HG02884 (cell line): ENCODE measurements around the gene SLC25A25.

Experiments used
- ATAC-seq: cut with Tn5 transposase; IDR thresholded peaks from one replicate; pipeline ENCODE4 v1.9.1; 2021; ENCODE audit warnings: mild to moderate bottlenecking, moderate library complexity; ENCODE audit not compliant: unreplicated experiment

Gene SLC25A25

DNA sequence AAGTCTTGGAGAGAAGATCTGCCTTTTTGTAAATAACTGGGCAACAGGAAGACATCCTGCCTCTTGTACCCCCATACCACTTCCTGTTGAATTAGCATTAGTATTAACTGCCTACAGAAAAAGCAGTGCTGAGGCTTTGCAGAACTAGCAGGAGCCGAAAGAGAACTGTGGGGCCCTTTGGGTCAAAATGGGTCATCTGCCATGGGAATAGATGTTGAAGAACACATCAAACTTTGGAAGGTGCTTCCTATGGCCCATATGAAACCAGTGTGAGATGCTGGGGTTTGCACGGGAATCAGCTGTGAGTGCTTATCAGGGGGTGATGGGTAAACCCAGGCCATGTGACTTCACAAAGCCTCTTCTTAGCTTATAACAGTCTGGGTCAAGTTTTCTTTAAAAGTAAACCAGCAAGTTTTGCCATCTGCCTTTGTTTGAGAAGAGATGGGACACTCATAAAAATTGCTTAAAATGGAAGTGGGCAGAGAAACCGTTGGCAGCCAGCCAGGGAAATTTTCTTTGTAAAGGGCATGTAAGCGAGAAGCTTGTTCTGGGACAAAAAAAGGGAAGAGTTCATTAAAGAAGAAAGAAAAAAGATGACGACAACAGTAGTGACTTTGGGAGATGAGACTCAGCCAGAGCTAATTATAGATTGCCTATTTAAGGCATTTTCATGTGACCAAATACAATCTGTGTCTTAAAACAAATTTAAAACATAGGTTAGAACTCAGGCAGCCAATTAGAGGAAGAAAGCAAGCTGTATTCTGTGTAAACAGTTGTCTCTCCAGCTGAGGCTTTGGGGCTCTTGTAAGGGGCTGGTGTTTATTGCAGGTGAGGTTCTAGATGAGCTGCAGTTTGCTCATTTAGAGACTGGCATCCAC is 4.4 kb downstream of the SLC25A25 start:
- ATAC-seq, result no peak

DNA sequence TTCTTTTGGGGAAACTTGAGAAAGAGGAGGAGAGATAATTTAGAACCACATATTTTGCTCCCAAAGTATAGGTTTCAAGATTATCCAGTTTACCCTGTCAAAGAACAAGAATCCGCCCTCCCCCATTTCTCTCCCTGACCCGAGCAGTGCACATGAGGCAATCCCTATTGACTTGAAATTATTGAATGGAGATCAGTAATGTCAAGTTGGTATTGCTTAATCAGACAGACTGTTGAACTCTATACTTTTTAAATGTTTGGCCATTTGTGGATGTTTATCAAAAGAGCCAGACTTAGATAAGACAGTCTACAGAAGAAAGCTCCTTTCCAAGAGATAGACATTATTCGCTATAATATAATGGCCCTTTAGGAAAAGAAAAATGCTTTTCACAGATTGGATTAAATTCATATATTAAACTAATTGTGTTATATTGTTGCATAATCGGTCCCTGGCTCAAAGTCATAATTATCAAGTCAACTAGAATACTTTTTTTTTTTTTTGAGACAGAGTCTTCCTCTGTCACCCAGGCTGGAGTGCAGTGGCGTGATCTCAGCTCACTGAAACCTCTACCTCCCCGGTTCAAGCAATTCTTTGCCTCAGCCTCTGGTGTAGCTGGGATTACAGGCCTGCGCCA is 5.3 kb downstream of the SLC25A25 start:
- ATAC-seq, result no peak

DNA sequence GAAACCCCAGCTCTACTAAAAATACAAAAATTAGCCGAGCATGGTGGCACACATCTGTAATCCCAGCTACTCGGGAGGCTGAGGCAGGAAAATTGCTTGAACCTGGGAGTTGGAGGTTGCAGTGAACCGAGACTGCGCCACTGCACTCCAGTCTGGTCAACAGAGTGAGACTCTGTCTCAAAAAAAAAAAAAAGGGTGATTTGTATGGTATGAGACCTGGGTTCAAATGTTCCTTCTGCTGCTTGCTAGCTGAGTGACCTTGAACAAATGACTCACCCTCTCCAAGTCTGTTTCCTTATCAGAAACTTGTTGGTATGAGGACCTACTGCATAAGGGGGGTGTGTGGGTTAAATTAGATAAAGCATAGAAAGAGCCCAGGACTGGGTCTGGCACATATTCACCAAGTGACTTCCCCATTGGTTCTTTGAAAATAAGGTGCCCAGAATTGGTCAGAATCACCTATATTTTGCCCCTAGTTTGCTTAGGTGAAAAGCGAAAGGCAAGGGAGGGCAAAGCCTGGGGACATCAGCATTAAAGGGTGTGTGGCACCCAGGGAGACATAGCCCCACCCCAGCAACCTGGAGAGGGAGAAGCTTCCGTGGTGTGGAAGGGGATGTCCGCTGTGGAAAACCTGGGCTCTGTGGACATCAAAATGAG is 9.9 kb downstream of the SLC25A25 start:
- no peak for ATAC-seq

DNA sequence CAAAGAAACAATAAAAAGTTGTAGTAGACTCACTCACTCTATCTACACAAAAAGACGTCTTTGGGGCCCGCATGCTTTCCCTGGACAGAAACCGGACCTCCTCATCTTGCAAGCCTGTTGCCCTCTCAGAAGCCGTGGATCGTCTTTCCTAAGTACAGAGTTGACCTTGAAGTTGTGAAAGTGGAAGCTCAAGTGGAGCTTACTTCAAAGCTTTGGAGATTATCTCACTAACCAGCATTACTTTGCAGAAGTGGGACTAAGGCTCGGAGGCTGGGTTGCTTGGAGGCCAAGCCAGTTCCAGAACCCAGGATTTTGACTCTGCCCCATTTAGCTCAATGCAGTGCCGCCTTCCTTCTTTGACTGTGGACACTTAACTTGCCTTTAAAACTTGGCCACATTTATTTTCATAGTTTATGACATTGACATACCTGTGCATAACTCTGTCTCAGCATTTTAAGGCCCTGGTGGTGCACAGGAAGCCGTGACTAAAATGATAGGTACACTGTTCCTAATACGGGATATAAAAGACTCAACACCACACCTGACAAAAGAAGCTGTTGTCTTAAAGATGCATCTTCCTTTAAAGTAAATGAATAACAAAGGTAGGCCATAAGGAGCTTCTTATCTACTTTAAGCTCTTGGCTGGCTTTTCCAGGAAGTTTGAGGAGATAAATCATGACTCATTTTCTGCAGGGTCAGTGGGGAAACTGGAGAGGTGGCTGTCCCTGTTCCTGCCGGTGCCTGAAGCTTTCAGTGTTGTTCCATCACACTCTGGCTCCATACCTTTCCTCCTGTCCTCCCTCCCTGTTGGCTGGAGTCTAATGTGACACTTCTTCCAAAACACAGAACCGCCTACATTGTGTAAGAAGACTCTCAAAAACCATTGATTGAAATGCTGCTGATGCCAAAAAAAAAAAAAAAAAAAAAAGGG is 10.7 kb downstream of the SLC25A25 start:
- ATAC-seq, result no peak

DNA sequence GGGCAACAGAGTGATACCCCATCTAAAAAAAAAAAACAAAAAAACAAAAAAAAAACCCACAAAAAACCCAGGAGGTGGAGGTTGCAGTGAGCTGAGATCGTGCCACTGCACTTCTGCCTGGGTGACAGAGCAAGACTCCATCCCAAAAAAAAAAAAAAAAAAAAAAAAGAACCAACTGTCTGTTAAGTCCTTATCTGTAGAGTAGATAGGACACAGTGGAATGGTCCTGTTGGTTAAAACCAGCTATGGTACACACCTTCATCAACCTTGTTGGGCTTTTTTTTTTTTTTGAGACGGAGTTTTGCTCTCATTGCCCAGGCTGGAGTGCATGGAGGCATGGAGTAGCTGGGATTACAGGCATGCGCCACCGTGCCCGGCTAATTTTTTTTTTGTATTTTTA is 12.2 kb downstream of the SLC25A25 start:
- no peak for ATAC-seq

DNA sequence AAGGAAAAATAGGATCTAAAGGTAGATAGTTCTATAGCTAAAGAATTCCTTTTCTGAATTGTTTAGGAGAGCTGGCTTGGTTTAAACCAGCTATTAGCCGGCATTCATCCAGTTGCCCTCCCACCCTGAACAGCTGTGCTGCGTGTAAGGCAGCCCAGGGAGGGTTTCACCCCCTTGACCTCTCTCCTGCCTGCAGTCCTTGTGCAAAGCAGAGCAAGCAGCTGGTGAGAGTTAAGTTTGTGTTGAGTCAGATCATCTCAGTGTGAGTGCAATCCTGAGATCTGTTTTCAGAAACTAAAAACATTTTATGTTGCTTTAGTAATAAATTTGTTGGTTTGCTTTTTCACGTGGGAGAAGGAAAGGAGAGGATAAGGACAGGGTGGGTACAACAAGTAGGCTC is 13.0 kb downstream of the SLC25A25 start:
- ATAC-seq, result no peak

DNA sequence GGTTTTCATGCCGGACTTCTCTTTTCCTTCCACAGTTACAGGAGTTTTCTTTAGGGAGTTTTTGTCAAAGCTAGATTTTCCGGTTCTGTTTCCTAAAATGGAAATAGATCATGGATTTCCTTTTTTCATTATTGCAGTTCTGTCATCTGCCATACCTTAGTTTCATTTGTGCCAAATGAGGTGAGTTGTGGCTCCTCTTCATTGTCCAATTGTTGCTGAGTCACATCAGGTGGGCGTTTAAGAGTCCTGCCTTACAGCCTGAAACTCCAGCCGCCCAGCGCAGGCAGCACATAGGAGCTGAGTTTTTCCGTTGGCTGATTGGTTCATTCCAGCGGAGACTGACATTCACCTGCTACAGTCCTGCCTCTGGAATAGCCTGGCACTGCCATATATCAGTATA is 14.1 kb downstream of the SLC25A25 start:
- ATAC-seq, result no peak

DNA sequence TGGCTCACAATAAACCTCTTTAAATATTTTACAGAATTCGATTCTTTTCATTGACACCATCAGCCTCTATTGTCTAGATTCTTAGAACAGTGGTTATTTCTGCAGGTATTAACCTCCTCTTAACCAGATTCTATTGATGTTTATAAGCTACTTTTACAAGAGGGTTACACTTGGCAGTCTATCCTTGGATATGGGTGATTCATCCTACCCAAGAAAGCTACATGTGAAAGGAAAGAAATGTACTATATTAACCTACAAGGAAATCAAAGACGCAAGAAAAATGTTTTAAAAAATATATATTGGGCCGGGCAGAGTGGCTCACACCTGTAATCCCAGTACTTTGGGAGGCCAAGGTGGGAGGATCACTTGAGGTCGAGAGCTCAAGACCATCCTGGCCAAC is 16.7 kb downstream of the SLC25A25 start:
- ATAC-seq, result no peak

DNA sequence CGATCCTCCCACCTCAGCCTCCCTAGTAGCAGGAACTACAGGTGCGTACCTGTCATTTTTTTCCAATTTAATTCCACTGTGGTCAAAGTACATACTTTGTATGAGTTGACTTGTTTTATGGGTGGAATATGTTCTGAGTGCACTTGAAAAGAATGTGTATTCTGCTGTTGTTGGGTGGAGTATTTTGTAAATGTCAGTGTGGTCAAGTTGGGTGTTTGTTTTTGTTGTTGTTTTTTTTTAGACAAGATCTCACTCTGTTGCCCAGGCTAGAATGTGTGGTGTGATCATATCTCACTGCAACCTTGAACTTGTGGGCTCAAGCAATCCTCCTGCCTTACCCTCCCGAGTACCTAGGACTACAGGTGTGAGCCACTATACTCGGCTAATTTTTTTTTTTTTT is 17.9 kb downstream of the SLC25A25 start:
- ATAC-seq, result no peak

DNA sequence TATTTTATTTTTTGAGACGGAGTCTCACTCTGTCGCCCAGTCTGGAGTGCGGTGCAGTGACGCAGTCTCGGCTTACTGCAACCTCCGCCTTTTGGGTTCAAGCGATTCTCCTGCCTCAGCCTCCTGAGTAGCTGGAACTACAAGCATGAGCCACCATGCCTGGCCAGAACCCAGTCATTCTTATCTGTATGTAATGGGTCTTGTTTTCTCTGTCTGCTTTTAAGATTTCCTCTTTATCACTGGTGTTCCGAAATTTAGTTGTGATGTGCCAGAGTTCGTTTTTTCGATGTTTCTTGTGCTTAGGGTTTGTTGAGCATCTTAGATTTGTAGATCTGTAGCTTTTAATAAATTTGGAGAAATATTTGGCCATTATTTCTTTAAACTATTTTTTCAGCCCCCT is 19.2 kb downstream of the SLC25A25 start:
- ATAC-seq, result no peak

DNA sequence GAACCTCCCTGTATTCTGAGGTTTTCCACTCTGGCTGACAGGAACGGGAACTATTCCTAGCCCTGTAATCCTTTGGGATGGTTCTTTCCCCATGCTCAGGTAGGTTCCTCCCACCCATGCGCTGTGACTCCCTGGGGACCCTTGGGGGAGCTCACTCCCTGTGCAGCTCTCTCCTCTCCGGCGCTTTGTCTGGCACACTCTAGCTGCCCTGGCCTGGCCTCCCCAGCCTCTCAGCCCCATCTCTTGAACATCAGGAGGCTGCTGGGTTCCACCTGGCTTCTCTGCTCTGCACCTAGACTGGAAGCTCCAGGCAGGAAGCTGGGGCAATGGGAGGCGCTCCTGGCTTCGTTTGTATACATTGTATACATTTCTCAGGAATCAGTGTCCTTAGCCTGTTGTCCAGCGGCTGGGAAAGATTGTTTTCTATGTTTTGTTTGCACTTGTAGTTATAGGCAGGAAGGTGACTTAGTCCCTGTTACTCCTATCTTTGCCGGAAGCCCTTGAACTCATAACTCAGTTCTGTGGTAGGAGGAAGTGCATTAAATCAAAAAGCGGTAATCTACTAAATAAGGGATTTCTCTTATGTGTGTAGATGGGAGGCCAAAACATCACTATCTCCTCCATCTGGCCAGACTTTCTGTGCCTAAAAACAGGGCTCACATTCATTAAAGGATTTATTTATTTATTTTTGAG is 20.4 kb downstream of the SLC25A25 start:
- no peak for ATAC-seq

DNA sequence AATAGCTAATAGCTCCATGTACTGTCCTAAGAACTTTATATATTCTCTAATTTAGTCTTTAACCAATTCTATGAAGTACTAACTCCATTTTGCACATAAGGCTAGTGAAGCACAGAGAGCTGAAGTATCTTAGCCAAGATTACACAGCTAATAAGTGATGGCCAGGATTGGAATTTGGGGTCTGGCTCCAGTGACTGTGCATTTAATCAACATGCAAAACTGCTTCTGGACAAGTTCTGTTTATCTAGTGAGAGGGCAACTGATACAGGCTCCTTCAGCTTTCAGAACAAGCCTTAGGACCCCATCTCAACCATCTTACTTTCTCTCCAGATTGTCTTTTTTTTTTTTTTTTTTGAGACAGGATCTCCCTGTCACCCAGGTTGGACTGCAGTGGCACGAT is 21.3 kb downstream of the SLC25A25 start:
- ATAC-seq, result no peak

DNA sequence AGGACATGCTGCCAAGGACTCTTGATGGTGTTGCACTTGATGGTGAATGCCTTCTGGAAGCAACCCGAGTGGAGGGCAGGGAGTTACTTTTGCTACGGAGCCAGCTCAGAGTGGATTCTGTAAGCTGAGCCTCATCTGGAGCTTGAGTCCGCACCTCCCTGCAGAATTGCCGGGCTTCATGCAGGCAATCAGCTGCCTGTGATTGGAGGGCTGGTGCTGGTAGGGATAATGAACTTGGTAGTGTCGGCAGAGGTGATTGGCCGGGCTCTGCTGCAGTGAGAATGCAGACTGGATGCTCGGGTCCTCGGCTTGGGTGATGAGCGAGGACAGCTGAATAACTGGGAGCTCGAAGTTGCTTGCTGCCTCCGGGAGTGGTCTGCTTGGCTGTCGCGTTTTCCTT is 23.1 kb downstream of the SLC25A25 start:
- ATAC-seq, result no peak

DNA sequence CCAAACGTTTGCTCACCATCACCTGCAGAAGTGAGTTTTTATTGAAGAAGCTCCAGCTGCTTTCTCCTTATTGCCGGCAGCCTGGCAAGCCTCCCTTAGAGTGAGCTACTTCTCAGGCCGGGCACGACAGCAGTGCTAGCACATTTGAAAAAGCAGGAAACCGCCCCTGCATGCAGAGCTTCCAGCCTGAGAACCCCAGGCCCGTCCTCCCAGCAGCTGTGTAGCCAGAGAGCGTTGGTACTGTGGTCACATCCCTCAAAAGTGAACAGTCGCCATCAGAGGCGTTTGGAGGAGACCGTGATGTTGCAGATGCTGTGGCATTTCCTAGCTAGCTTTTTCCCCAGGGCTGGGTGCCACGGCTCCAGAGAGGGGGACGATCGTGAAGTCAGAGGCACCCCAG is 23.5 kb downstream of the SLC25A25 start:
- ATAC-seq, result no peak

DNA sequence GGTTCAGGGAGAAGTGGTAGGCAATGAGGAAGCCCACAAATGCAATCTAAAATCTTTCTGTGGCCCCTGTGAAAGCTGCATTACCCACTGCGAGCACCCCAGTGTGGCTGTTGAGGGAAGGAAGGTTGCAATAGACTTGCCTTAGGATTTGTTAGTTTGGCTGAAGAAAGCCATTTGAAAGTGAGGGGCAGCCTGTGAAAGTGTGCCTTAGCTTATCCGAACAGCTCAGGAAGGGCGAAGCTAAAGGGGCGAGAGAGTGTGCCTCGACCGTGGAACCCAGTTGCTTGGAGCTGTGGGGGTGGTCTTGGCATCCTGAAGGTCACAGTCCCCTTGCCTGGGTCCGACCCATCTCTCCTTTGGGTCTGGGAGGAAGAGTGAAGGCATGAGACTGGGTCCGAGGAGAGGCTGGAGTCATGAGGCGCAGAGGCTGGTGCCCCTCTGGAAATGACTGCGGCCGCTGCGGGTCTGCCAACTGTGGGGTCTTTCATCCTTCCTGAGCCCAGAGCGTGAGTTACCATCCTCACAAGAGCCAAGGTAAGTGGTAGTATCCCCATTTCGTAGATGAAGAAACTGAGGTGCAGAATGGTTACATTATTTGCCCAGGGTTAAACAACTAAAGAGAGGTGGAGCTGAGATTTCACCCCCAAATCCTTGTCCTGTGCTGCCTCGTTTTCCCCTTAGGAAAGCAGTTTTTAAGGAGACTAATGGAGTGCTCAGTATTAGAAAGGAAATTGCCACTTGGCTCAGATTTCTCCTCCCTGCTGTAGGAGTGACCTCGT is 24.4 kb downstream of the SLC25A25 start:
- no peak for ATAC-seq

DNA sequence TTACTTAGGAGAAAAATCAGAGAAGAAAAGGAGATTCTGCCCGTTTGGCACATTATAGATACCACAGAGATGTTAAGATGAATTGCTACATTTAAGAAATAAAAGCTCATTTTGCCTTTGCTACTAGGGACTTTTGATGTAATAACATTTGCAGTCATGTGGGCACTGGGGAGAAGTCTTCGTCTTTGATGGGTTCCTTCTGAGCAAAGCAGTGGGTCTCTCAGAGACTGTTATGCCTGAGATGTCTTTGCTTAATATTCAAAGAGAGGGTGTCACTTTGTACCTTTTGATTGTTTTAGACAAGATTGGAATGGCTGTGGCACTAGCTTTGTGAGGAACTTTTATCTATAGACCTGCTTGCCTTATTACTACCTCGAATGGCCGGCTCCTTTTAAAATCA is 25.0 kb downstream of the SLC25A25 start:
- no peak for ATAC-seq

DNA sequence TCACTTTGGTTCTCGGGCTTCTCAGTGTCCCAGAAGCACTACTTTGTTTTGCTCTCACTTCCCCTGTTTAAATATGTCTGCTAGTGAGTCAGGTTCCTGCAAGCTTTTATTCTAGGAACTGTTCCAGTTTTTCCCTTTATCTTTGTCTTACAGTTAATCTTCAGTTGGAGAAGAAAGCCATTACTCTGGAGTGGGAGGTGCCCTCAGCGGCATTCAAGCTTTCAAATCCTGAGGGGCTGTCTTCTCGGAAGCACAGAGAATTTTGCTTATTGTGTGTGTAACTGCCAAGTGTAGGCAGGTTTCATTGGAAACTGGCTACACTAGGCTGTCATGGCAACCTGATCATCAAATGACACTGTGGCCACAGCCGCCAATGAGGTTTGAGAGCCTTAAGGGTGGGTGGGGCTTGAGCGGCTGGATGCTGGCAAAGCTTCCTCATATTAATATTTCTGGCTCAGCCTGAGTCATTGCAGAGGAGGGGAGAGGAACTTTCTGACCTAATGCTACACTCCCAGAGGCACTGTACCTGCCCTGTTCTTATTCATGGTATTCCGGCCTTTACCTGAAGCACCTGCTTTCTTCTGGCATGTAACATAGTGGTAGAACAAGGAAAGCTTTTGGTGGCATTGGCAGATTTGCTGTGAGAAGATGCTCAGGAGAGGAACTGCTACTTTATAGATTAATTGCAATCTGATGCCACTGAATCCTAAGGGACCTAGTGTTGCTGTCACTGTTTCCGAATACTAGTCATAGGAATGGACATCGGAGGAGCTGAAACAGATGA is 26.3 kb downstream of the SLC25A25 start:
- peak; percentile 90 for ATAC-seq

DNA sequence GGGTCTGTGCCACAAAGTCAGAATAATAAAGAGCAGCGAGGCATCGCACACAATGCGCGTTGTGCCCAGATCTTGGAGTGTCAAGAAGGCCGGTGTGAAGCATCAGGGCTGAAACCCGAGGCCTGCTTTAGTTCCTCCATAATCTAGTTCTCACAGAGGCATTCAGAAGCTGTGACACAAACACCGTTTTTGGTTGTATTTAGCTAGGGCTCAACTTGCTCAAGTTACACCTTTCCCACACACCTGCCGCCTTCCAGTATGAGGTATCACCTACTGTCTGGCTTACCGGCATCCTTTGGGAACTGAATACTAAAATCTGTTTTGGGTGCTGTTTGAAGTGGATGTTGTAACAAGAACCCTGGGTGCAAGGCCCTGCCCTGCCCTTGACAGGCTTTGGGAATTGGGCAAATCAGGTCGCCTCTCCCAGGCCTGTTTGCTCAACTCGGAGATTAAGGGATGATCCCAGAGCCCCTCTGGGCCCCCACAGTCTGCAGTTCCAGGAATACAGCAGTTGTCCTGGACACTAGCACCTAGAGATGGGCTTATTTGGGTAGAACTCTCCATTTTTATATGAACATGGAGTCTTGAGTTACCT is 27.0 kb downstream of the SLC25A25 start:
- ATAC-seq, result no peak
